ENCODE data around the gene SPINT3. TPM values are rescaled to one million over a fixed set of nuclear protein-coding genes. Genes with fewer than 3 reads are reported as not detected.

Gene SPINT3
- total RNA-seq, 1 experiment from 2014 or later: not detected

GRCh38 chr20:45555198-45555597, 39.8 kb upstream of the SPINT3 start:
- CTCF ChIA-PET: no interaction called here
- no TSS peak for BruUV-seq (replicated peaks)
- in situ Hi-C loops (cut with HindIII; ENCODE audit: low pct_unique_long_range_greater_than_20kb, low sequenced_read_pairs): no loop called here
- Histone ChIP-seq H3K4me3 (ENCODE audit: low read depth in 2 of 2, low read length in 2 of 2) (no peak overlapping the region), H3K9me3 (ENCODE audit: control insufficient read depth, insufficient read depth, low read depth, low read length) (no peaks in the 10 kb centered on the region), H3K27ac (ENCODE audit: low read length) (no peak overlapping the region), H3K27me3 (ENCODE audit: control insufficient read depth, insufficient read depth, low read length) (peaks cover 5% of the 10 kb centered on the region), H3K36me3 (ENCODE audit: control insufficient read depth, insufficient read depth, low read length) (no peaks in the 10 kb centered on the region), H3K4me1 (ENCODE audit: control insufficient read depth, insufficient read depth, low read length) (no peaks in the 10 kb centered on the region)
- DNase-seq (ENCODE audit: low read depth, low spot score): no peak
- ATAC-seq: no peak
- TF ChIP-seq POLR2AphosphoS5 (IDR thresholded peaks at IDR 0.05; ENCODE audit: low read depth, low read length) (no peak), SIN3A (IDR thresholded peaks at IDR 0.05; ENCODE audit: borderline replicate concordance, insufficient read depth, low read depth, low read length) (no peak)
- TF ChIP-seq, protein P1, sequence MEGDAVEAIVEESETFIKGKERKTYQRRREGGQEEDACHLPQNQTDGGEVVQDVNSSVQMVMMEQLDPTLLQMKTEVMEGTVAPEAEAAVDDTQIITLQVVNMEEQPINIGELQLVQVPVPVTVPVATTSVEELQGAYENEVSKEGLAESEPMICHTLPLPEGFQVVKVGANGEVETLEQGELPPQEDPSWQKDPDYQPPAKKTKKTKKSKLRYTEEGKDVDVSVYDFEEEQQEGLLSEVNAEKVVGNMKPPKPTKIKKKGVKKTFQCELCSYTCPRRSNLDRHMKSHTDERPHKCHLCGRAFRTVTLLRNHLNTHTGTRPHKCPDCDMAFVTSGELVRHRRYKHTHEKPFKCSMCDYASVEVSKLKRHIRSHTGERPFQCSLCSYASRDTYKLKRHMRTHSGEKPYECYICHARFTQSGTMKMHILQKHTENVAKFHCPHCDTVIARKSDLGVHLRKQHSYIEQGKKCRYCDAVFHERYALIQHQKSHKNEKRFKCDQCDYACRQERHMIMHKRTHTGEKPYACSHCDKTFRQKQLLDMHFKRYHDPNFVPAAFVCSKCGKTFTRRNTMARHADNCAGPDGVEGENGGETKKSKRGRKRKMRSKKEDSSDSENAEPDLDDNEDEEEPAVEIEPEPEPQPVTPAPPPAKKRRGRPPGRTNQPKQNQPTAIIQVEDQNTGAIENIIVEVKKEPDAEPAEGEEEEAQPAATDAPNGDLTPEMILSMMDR (IDR thresholded peaks at IDR 0.05): no peak
- POLR2A ChIA-PET: no interaction called here
- intact Hi-C loops (cut with micrococcal nuclease; ENCODE audit: unreplicated experiment): no loop called here

- Histone ChIP-seq H3K4me3 (ENCODE audit: low read depth in 2 of 2, low read length in 2 of 2) (no peak overlapping the region), H3K9me3 (ENCODE audit: control insufficient read depth, insufficient read depth, low read depth, low read length) (no peaks in the 10 kb centered on the region), H3K4me1 (ENCODE audit: control insufficient read depth, insufficient read depth, low read length) (no peaks in the 10 kb centered on the region), H3K27ac (ENCODE audit: low read length) (no peak overlapping the region), H3K36me3 (ENCODE audit: control insufficient read depth, insufficient read depth, low read length) (no peaks in the 10 kb centered on the region), H3K27me3 (ENCODE audit: control insufficient read depth, insufficient read depth, low read length) (peaks cover 4% of the 10 kb centered on the region; the same call in 1 of the 2 replicates)
- in situ Hi-C loops (cut with HindIII; ENCODE audit: low pct_unique_long_range_greater_than_20kb, low sequenced_read_pairs) (no loop called here), intact Hi-C loops (cut with micrococcal nuclease; ENCODE audit: unreplicated experiment) (no loop called here)
- no peak for TF ChIP-seq POLR2AphosphoS5 (IDR thresholded peaks at IDR 0.05; ENCODE audit: low read depth, low read length)
- TF ChIP-seq, protein P1 (IDR thresholded peaks at IDR 0.05): no peak
- CTCF ChIA-PET: no interaction called here
- POLR2A ChIA-PET: no interaction called here
- no TSS peak for BruUV-seq (replicated peaks)
- DNase-seq (ENCODE audit: low read depth, low spot score): no peak
- ATAC-seq: no peak
Measured at GRCh38 chr20:45552456-45552855, 37.0 kb upstream of the SPINT3 start.

- no TSS peak for BruUV-seq (replicated peaks)
- Histone ChIP-seq H3K27me3 (ENCODE audit: control insufficient read depth, insufficient read depth, low read length) (peaks cover 9% of the 10 kb centered on the region; the same call in 1 of the 2 replicates), H3K9me3 (ENCODE audit: control insufficient read depth, insufficient read depth, low read depth, low read length) (no peaks in the 10 kb centered on the region), H3K27ac (ENCODE audit: low read length) (no peak overlapping the region), H3K4me3 (ENCODE audit: low read depth in 2 of 2, low read length in 2 of 2) (no peak overlapping the region), H3K4me1 (ENCODE audit: control insufficient read depth, insufficient read depth, low read length) (no peaks in the 10 kb centered on the region), H3K36me3 (ENCODE audit: control insufficient read depth, insufficient read depth, low read length) (no peaks in the 10 kb centered on the region)
- TF ChIP-seq SIN3A (IDR thresholded peaks at IDR 0.05; ENCODE audit: borderline replicate concordance, insufficient read depth, low read depth, low read length) (no peak), POLR2AphosphoS5 (IDR thresholded peaks at IDR 0.05; ENCODE audit: low read depth, low read length) (no peak), TCF7L2 (IDR thresholded peaks at IDR 0.05; ENCODE audit: low read depth, low read length) (no peak)
- TF ChIP-seq, protein P2, sequence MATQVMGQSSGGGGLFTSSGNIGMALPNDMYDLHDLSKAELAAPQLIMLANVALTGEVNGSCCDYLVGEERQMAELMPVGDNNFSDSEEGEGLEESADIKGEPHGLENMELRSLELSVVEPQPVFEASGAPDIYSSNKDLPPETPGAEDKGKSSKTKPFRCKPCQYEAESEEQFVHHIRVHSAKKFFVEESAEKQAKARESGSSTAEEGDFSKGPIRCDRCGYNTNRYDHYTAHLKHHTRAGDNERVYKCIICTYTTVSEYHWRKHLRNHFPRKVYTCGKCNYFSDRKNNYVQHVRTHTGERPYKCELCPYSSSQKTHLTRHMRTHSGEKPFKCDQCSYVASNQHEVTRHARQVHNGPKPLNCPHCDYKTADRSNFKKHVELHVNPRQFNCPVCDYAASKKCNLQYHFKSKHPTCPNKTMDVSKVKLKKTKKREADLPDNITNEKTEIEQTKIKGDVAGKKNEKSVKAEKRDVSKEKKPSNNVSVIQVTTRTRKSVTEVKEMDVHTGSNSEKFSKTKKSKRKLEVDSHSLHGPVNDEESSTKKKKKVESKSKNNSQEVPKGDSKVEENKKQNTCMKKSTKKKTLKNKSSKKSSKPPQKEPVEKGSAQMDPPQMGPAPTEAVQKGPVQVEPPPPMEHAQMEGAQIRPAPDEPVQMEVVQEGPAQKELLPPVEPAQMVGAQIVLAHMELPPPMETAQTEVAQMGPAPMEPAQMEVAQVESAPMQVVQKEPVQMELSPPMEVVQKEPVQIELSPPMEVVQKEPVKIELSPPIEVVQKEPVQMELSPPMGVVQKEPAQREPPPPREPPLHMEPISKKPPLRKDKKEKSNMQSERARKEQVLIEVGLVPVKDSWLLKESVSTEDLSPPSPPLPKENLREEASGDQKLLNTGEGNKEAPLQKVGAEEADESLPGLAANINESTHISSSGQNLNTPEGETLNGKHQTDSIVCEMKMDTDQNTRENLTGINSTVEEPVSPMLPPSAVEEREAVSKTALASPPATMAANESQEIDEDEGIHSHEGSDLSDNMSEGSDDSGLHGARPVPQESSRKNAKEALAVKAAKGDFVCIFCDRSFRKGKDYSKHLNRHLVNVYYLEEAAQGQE (IDR thresholded peaks at IDR 0.05; ENCODE audit: insufficient read depth in 1 of 2, low read depth in 2 of 2, low read length in 1 of 2): no peak
- TF ChIP-seq, protein P1 (IDR thresholded peaks at IDR 0.05): no peak
- ChIA-PET POLR2A (no interaction called here), CTCF (no interaction called here)
- ATAC-seq (no peak), DNase-seq (ENCODE audit: low read depth, low spot score) (no peak)
- in situ Hi-C loops (cut with HindIII; ENCODE audit: low pct_unique_long_range_greater_than_20kb, low sequenced_read_pairs): no loop called here
- intact Hi-C loops (cut with micrococcal nuclease; ENCODE audit: unreplicated experiment): no loop called here
Measured at GRCh38 chr20:45550765-45551164, 35.3 kb upstream of the SPINT3 start.
